ENCODE data around the gene GABBR2.
"Not testable (repeated sequence)": the region's sequence is repeated elsewhere in the genome, so short reads cannot be mapped to it uniquely, and the experiment has no call there.

GABBR2 gene

DNA sequence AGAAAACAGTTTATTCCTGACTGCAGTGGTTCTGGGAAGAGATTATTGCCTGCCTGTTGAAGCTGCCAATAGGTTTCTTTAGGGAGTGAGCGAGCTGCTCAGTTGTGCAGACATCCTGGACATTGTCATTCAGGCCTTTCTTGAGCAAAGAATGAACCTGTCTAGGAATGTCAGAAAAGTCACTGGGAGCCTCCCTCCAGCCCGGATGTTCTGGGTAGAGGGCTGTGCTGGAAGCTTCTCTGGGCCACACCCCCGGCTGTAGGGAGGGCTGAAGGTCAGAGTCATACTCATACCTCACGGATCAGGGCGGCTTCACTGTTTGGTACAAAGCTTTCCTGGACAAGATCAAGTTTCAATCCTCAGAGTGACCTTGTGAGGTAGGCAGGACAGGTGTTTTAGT is 419.9 kb downstream of the GABBR2 start:
- no peak for DNase-seq (ENCODE audit: low spot score)

DNA sequence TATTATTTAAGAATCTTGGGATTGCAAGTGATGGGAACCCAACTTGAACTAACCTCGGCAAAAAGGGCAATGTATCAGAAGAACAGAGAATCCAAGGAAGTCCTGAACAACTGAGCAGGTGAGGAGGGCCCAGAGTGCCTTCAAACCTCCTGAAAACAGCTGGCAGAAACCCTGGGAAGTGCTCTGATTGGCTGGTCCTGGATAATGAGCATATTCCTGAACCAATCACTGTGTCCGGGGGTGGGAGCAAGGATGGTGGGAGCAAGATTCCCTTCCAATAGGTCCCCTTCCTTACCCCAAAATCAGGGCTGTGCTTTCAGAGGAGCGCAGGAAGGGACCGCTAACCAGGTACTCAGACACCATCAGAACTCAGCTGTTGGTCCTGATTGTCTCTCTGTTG is 421.4 kb downstream of the GABBR2 start:
- no peak for DNase-seq (ENCODE audit: low spot score)

- DNase-seq (ENCODE audit: low spot score): no peak
Observed at GRCh38 chr9:98285446-98285845, 423.3 kb downstream of the GABBR2 start.

DNA sequence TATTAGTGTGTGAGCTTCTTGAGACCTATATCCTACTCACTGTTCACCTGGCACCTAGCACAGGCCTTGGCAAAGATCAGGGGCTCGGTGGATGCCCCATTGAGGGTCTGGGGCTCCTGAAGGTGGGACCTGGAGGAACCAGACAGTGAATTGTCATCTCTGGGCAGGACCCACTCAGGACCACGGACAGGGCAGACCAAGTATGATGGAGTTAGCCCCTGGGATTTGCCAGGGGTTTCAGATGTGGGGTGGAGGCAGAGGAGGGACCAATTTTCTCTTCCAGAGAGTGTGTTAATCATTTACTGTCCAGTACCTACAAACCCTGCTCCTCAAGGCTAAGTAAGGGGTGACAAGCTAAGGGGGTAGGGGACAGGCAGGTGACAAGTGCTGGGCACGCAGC is 424.0 kb downstream of the GABBR2 start:
- DNase-seq (ENCODE audit: low spot score): no peak

- not testable (repeated sequence) for DNase-seq (ENCODE audit: low spot score)
Observed at GRCh38 chr9:98283143-98283542, 425.6 kb downstream of the GABBR2 start.

DNA sequence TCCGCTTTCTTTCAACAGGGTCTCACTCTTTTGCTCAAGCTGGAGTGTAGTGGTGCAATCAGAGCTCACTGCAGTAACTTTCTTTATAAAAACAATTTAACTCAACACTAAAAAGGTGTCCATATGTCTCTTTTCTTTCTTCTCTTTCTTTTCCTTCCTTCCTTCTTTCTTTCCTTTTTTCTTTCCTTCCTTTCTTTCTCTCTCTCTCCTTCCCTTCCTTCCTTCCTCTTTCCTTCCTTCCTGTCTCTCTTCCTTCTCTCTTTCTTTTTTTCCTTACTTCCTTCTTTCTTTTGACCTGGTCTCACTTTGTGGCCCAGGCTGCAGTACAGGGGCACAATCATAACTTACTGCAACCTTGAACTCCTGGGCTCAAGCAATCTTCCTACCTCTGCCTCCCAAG is 427.5 kb downstream of the GABBR2 start:
- no peak for DNase-seq (ENCODE audit: low spot score)

DNA sequence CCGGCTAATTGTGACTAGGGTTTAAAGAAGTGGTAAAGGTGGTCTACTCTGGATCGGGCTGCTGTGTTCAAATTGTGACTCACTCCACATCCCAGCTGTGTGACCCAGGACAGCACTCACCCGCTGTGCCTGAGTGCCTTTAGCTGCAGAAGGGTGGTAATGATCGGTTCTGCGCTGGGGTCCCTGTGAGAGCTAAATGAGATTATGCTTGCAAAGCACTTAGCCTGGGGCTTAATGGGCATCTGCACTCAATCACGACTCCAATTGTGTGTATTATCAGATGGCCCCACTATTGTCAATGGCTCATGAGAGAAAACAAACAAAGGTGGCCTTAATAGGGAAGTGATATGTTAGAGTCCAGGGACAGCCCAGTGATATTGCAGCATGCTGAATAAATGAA is 428.2 kb downstream of the GABBR2 start:
- no peak for DNase-seq (ENCODE audit: low spot score)

DNA sequence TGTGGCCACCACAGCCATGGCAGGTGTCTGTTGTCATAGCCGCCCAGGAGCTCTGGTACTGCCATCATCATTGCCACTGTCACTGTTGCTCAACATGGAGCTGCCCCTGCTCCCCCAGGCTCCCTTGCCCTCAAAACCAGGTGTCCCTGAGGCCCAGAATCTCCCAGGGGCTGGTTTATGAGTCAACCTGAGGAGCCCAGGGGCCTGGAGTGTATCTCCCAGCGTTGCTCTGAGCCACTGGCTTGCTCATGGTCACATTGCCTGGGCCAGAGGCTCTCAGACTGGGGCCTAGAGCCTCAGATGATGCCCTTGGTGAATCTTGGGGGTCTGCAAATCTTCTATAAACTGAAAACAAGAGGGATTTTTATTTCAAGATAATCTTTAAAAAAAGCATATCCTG is 428.6 kb downstream of the GABBR2 start:
- no peak for DNase-seq (ENCODE audit: low spot score)

DNA sequence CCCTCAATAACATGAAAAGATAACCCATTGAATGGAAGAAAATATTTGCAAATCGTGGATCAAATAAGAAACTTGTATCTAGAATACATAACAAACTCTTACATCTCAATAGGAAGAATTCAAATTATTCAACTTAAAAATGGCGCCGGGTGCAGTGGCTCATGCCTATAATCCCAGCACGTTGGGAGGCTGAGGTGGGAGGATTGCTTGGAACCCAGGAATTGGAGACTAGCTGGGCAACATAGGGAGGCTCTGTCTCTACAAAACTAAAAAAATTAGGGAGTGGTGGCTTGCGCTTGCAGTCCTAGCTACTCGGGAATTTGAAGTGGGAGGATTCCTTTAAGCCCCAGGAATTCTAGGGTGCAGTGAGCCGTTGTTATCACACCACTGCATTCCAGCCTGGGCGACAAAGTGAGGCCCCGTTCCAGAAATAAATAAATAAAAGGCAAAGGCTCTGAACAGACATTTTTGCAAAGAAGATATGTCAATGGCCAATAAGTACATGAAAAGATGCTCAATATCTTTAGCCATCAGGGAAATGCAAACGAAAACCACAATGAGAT is 431.7 kb downstream of the GABBR2 start:
- DNase-seq (ENCODE audit: low spot score): no peak

- DNase-seq (ENCODE audit: low spot score): no peak
Observed at GRCh38 chr9:98275159-98275558, 433.6 kb downstream of the GABBR2 start.

DNA sequence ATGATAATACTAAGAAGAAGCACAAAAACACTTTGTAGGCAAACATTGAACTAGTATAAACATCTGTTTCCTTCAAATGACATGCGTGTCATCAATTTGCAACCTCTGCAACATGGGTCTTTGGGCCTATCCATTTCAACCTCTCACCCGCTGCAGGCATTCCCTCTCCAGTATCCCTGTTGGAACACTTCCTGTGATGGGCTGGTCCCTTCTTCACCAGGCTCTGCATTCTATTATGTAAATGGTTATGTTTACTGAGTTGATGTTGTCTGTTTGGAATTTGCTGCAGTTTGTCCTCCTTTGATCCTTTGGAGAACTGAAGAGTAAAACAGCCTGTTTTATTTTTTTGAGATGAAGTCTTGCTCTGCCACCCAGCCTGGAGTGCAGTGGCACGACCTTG is 436.7 kb downstream of the GABBR2 start:
- DNase-seq (ENCODE audit: low spot score): no peak

GRCh38 chr9:98271479-98271878 is 437.3 kb downstream of the GABBR2 start:
- no peak for DNase-seq (ENCODE audit: low spot score)

DNA sequence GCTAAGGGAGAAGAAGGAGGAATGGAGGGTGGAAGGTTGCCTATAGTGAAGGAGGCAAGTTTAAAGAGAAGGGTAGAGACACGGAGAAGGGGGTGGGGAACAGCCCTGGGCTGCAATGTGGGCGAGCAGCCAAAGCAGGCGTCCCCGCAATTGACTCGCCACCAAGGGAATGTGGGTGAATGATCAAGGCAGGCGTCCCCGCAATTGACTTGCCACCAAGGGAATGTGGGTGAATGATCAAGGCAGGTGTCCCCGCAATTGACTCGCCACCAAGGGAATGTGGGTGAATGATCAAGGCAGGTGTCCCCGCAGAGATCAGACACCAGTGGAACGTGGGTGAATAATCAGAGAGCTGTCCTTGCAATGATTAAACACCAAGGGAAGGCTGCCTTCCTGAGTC is 438.5 kb downstream of the GABBR2 start:
- DNase-seq (ENCODE audit: low spot score): not testable (repeated sequence)

- DNase-seq (ENCODE audit: low spot score): not testable (repeated sequence)
Observed at GRCh38 chr9:98269652-98270051, 439.1 kb downstream of the GABBR2 start.

DNA sequence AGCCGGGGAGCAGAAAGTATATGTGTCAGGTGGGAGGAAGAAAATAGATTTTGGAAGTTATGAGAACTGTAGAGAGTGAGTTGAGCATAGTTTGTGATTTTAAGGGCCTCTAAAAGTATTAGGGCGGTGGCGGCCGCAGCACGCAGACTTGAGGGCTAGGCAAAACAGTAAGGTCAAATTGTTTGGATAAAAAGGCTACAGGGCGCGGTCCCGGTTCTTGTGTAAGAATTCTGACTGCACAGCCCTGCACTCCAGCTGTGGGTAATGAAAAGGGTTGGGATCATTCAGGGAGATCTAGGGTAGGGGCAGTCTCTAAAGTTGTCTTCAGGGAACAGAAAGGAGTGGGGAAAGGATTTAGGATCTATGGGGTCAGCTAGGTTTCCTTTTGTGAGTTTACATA is 441.2 kb downstream of the GABBR2 start:
- not testable (repeated sequence) for DNase-seq (ENCODE audit: low spot score)

GRCh38 chr9:98264516-98264915 is 444.2 kb downstream of the GABBR2 start:
- DNase-seq (ENCODE audit: low spot score): no peak

DNA sequence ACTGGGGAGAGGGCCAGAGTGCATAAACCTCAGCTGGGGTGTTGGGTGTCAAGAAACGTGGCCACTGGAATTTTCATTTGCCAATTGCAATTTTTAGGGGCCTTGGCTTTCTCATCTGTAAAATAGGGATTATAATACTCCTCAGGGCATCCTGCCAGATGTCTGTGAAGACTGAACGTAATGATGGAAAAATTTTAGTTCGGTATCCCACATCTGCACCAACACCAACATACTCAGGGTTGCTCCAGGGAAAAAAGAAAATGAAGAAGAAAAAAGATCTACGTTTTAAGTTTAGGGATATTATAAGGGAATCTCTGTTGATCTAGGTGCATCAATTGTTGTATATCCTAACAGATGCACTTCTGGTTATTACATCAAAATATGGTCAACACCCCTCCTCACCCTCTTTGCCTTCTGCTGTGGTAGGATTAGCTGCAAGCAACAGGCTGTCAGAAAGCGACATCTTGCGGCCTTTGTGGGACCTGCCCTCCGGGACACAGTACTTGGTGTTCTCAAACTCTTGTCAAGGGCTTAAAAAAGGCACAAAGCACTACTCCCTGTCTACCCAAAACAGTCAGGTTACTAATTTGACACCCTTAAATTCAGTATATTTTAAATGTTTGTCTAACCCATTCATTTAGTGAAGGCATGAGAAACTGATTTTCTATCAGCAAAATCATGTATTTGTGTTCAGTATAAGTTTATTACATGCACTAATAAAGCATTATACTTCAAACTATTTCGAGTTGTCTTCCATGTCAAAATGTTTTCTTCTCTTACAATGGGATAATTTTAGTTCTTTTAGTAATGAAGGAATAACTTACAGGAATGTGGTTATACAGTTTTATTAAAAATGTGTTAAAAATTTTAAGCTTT is 445.0 kb downstream of the GABBR2 start:
- peak; percentile 85 for DNase-seq (ENCODE audit: low spot score)

DNA sequence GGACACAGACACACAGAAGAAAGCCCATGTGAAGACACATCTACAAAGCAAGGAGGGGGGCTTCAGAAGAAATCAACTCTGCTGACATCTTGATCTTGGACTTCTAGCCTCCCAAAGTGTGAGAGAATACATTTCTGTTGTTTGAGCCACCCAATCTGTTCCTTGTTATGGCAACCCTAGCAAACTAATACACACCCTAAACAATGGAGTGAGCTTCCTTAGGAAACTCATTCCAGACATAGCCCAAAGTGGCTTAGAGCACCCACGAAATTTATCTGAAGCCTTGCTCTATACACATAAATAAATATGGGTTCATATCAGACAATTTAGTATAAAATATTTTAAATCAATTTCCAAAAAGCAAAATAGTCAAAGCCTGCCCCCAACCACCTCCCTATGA is 445.7 kb downstream of the GABBR2 start:
- no peak for DNase-seq (ENCODE audit: low spot score)

- no peak for DNase-seq (ENCODE audit: low spot score)
Observed at GRCh38 chr9:98262056-98262455, 446.7 kb downstream of the GABBR2 start.

- DNase-seq (ENCODE audit: low spot score): no peak
Observed at GRCh38 chr9:98260635-98261034, 448.1 kb downstream of the GABBR2 start.

GRCh38 chr9:98259791-98260190 is 448.9 kb downstream of the GABBR2 start:
- no peak for DNase-seq (ENCODE audit: low spot score)

- peak; percentile 33 for DNase-seq (ENCODE audit: low spot score)
Observed at GRCh38 chr9:98256756-98257155, 452.0 kb downstream of the GABBR2 start.

DNA sequence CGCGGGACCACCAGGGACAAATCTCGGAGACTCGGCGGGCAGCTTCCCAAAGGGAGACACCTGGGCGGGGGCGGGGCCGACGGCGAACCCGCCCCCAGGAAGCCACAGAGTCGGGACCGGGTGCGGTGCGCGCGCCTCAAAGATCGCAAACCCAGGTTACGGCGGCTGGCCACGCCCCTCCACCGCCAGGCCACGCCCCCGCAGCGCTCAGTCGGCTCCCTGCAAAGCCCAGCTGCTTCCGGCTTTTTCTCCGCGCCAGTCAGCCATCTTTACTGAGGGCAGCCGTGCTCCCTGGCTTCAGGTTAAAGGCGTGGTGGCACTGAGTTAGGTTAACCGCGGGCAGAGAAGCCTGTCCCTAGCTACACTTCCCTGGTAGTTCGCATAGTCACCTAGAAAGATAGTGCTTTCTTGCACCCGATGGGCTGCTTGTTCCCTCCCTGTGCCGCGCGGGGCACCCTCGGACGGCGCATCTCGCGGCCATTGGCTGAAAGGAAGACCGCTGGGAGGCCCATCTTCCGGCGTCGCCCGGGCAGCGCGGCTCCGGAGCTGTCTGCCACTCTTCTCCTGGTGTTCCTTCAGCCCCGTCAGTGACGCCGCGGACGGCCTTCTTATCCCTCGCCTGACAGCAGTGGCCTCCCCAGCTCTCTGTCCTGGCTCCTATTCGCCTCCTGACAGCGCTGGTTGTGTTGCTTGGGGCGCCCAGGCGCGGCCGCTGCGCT is 453.0 kb downstream of the GABBR2 start, which contains the start of gene TBC1D2:
Gene TBC1D2, minus strand, starts transcription at position 72 of the 719 bp plus-strand sequence. CDS start 108 bp downstream, outside the sequence.
- DNase-seq (ENCODE audit: low spot score): peak; percentile 98

Measured in CD4-positive, alpha-beta T cell treated with Interleukin-15 for 4 hours (primary cell).